GM23338 (cell line): ENCODE results near the gene APC. TPM values are rescaled to one million over a fixed set of nuclear protein-coding genes. Genes with fewer than 3 reads are reported as not detected.

Experiments
- ATAC-seq: fragments of 200-7000 bp; cut with Tn5 transposase; 3 replicates; pipeline ENCODE4 v1.9.1; 2020
- DNase-seq: peaks from one replicate; pipeline ENCODE4 v3.0.0-alpha.2; 2015; ENCODE audit warnings: low spot score
- H2AFZ ChIP-seq: fragments of 200-600 bp; sonication (generic); 2 replicates; pipeline ENCODE4 v1.8.0; 2016; ENCODE audit warnings: antibody characterized with exemption, mild to moderate bottlenecking, moderate library complexity
- H3F3A ChIP-seq: fragments of 200-600 bp; sonication (generic); replicated peaks from 2 replicates; pipeline ENCODE4 v1.8.0; 2017; ENCODE audit warnings: antibody characterized with exemption, mixed run types, low read depth
- H3K27ac ChIP-seq: fragments of 200-600 bp; sonication (generic); 2 replicates; pipeline ENCODE4 v1.6.1; 2016; ENCODE audit warnings: low read depth
- H3K27me3 ChIP-seq: fragments of 200-600 bp; sonication (generic); 2 replicates; pipeline ENCODE4 v1.8.0; 2016; ENCODE audit warnings: mild to moderate bottlenecking, mixed run types, moderate library complexity; ENCODE audit not compliant: insufficient read depth
- H3K36me3 ChIP-seq: fragments of 200-600 bp; sonication (generic); 2 replicates; pipeline ENCODE4 v1.8.0; 2016; ENCODE audit warnings: mild to moderate bottlenecking; ENCODE audit not compliant: insufficient read depth
- H3K4me1 ChIP-seq: fragments of 200-600 bp; sonication (generic); 2 replicates; pipeline ENCODE4 v1.8.0; 2016; ENCODE audit warnings: mild to moderate bottlenecking, moderate library complexity; ENCODE audit not compliant: insufficient read depth
- H3K4me2 ChIP-seq: fragments of 200-600 bp; sonication (generic); 2 replicates; pipeline ENCODE4 v1.7.1; 2017; ENCODE audit warnings: mixed run types
- H3K4me3 ChIP-seq: fragments of 200-600 bp; sonication (generic); 2 replicates; pipeline ENCODE4 v1.6.1; 2016; ENCODE audit warnings: mixed run types
- H3K79me2 ChIP-seq: fragments of 200-600 bp; sonication (generic); replicated peaks from 2 replicates; pipeline ENCODE4 v1.8.0; 2017; ENCODE audit warnings: mild to moderate bottlenecking; ENCODE audit not compliant: insufficient read depth
- H3K9me2 ChIP-seq: fragments of 200-600 bp; sonication (generic); 2 replicates; pipeline ENCODE4 v1.8.0; 2017; ENCODE audit not compliant: insufficient read depth
- H4K20me1 ChIP-seq: fragments of 200-600 bp; sonication (generic); replicated peaks from 2 replicates; pipeline ENCODE4 v1.8.0; 2017; ENCODE audit warnings: mild to moderate bottlenecking; ENCODE audit not compliant: insufficient read depth
- H3K27ac Mint-ChIP-seq: 2 replicates; pipeline ENCODE4 v1.8.0; 2020; ENCODE audit warnings: inconsistent platforms, mild to moderate bottlenecking, moderate library complexity, mixed read lengths
- H3K27me3 Mint-ChIP-seq: 3 replicates; pipeline ENCODE4 v1.8.0; 2022; ENCODE audit warnings: low read depth, mild to moderate bottlenecking, moderate library complexity, mixed read lengths, inconsistent platforms; ENCODE audit not compliant: insufficient read depth, poor library complexity
- H3K36me3 Mint-ChIP-seq: 3 replicates; pipeline ENCODE4 v1.8.0; 2021; ENCODE audit warnings: low read depth, mild to moderate bottlenecking, inconsistent platforms, moderate library complexity, mixed read lengths
- H3K4me1 Mint-ChIP-seq: 3 replicates; pipeline ENCODE4 v1.8.0; 2020; ENCODE audit warnings: mild to moderate bottlenecking, inconsistent platforms, mixed read lengths
- H3K4me3 Mint-ChIP-seq: 3 replicates; pipeline ENCODE4 v1.8.0; 2021; ENCODE audit warnings: moderate library complexity, mild to moderate bottlenecking, inconsistent platforms, mixed read lengths
- H3K9me3 Mint-ChIP-seq: 3 replicates; pipeline ENCODE4 v1.8.0; 2020; ENCODE audit warnings: moderate library complexity, mild to moderate bottlenecking, inconsistent platforms, mixed read lengths
- CREB1 ChIP-seq: fragments of 250-450 bp; sonication (Bioruptor Pico); IDR thresholded peaks from 2 replicates; pipeline ENCODE4 v1.5.0; 2020; ENCODE audit warnings: low read depth, mild to moderate bottlenecking, moderate library complexity
- EZH2phosphoT487 ChIP-seq: fragments of 200-600 bp; sonication (generic); IDR thresholded peaks from one replicate; pipeline ENCODE4 v1.8.1; 2018; ENCODE audit warnings: antibody characterized with exemption; ENCODE audit not compliant: unreplicated experiment
- POLR2AphosphoS5 ChIP-seq: IDR thresholded peaks from 2 replicates; pipeline ENCODE4 v1.6.1; 2016; ENCODE audit warnings: antibody characterized with exemption, low read depth
- STAT1 ChIP-seq: IDR thresholded peaks from one replicate; pipeline ENCODE4 v1.6.1; 2016; ENCODE audit warnings: antibody characterized with exemption; ENCODE audit not compliant: unreplicated experiment
- ZNF114 ChIP-seq: fragments of 250-450 bp; sonication (Bioruptor Pico); IDR thresholded peaks from 2 replicates; pipeline ENCODE4 v1.5.0; 2020; ENCODE audit warnings: mild to moderate bottlenecking, moderate library complexity
- ZNF331 ChIP-seq: fragments of 250-450 bp; sonication (Bioruptor Pico); IDR thresholded peaks from 2 replicates; pipeline ENCODE4 v1.5.0; 2020; ENCODE audit warnings: low read depth, mild to moderate bottlenecking, moderate library complexity
- polyA plus RNA-seq: library from polyadenylated mRNA; unstranded; fragments of >200 nt; fragmentation: Nextera tagmentation; extraction: Ambion mirVana; gene quantifications from 2 replicates; pipeline ENCODE4 v1.2.1, GENCODE V29; 2016
- total RNA-seq: library from RNA; depleted of rRNA; stranded (reverse); fragments of >200 nt; shearing (Covaris generic); gene quantifications from 2 replicates; pipeline ENCODE4 v1.2.3, GENCODE V29; 2014
- TF ChIP-seq, protein P1 (sequence below): IDR thresholded peaks from one replicate; pipeline ENCODE4 v1.6.1; 2018; ENCODE audit warnings: antibody characterized with exemption; ENCODE audit not compliant: unreplicated experiment
- TF ChIP-seq, protein P2 (sequence below): IDR thresholded peaks from 2 replicates; pipeline ENCODE4 v1.6.1; 2016; ENCODE audit warnings: antibody characterized with exemption
- TF ChIP-seq, protein P3 (sequence below): fragments of 250-450 bp; sonication (Bioruptor Pico); IDR thresholded peaks from 2 replicates; pipeline ENCODE4 v1.5.0; 2020; ENCODE audit warnings: mild to moderate bottlenecking, moderate library complexity

APC gene
- total and polyA plus RNA-seq, 2 experiments from 2014 or later, result 42.4 to 62.9 TPM

DNA sequence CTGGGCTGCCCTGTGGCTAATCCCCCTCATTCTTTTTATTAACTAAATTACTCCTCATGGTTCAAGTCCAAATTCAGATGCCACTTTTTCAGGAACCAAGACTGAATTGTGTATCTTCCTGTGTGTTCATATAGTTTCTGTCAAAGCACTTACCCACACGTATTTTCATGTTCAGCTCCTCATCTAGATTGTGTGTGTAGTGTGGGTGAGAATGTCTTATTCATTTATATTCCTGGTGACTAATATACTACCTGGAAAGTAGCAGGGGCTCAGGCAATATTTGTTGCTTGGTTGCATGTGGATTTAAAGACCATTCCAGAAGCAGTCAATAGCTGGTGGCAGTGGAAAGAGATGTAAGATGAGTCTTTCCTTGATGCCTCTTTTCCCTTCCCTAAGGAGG, 74.9 kb downstream of the APC start (continued):
- no peak for TF ChIP-seq ZNF331
- TF ChIP-seq POLR2AphosphoS5, result no peak
- no peak for TF ChIP-seq STAT1
- no peak for TF ChIP-seq ZNF114 (CRISPR knock-in tag)
- TF ChIP-seq CREB1, result no peak
- TF ChIP-seq, protein P1, sequence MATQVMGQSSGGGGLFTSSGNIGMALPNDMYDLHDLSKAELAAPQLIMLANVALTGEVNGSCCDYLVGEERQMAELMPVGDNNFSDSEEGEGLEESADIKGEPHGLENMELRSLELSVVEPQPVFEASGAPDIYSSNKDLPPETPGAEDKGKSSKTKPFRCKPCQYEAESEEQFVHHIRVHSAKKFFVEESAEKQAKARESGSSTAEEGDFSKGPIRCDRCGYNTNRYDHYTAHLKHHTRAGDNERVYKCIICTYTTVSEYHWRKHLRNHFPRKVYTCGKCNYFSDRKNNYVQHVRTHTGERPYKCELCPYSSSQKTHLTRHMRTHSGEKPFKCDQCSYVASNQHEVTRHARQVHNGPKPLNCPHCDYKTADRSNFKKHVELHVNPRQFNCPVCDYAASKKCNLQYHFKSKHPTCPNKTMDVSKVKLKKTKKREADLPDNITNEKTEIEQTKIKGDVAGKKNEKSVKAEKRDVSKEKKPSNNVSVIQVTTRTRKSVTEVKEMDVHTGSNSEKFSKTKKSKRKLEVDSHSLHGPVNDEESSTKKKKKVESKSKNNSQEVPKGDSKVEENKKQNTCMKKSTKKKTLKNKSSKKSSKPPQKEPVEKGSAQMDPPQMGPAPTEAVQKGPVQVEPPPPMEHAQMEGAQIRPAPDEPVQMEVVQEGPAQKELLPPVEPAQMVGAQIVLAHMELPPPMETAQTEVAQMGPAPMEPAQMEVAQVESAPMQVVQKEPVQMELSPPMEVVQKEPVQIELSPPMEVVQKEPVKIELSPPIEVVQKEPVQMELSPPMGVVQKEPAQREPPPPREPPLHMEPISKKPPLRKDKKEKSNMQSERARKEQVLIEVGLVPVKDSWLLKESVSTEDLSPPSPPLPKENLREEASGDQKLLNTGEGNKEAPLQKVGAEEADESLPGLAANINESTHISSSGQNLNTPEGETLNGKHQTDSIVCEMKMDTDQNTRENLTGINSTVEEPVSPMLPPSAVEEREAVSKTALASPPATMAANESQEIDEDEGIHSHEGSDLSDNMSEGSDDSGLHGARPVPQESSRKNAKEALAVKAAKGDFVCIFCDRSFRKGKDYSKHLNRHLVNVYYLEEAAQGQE, result no peak
- TF ChIP-seq, protein P2, sequence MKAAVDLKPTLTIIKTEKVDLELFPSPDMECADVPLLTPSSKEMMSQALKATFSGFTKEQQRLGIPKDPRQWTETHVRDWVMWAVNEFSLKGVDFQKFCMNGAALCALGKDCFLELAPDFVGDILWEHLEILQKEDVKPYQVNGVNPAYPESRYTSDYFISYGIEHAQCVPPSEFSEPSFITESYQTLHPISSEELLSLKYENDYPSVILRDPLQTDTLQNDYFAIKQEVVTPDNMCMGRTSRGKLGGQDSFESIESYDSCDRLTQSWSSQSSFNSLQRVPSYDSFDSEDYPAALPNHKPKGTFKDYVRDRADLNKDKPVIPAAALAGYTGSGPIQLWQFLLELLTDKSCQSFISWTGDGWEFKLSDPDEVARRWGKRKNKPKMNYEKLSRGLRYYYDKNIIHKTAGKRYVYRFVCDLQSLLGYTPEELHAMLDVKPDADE, result no peak

DNA sequence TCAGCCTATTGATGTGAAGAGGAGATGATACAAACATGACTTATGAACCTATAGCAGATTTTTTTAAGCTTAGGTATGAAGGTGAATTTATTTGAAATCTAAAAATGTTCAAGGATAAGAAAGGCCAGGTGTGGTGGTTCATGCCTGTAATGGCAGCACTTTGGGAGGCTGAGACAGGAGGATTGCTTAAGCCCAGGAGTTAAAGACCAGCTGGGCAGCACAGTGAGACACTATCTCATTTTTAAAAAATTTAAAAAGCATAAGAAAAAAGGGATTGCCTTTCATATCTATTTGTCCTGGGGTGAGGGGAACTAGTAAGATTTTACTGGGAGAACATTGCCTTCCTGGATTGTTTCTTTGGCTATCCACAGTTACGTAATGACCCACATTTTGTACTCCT, 82.6 kb downstream of the APC start:
- H2AFZ ChIP-seq, result no peak overlapping the region
- H3K4me3 ChIP-seq, result no peak overlapping the region
- H3K4me2 ChIP-seq, result no peak overlapping the region
- TF ChIP-seq EZH2phosphoT487, result no peak
- Mint-ChIP-seq H3K36me3 (peaks cover 52% of the 10 kb centered on the region), H3K4me3 (no peak overlapping the region), H3K9me3 (no peaks in the 10 kb centered on the region), H3K27me3 (no peaks in the 10 kb centered on the region), H3K27ac (no peak overlapping the region), H3K4me1 (peaks cover 27% of the 10 kb centered on the region)
- DNase-seq, result no peak
- no peaks in the 10 kb centered on the region for H3F3A ChIP-seq
- H3K4me1 ChIP-seq, result peaks cover 15% of the 10 kb centered on the region
- no peaks in the 10 kb centered on the region for H4K20me1 ChIP-seq
- peaks cover 7% of the 10 kb centered on the region; the same call in 1 of the 2 replicates for H3K36me3 ChIP-seq
- no peak overlapping the region for H3K27ac ChIP-seq
- no peaks in the 10 kb centered on the region for H3K9me2 ChIP-seq
- no peaks in the 10 kb centered on the region for H3K79me2 ChIP-seq
- ATAC-seq, result no peak
- H3K27me3 ChIP-seq, result no peaks in the 10 kb centered on the region

DNA sequence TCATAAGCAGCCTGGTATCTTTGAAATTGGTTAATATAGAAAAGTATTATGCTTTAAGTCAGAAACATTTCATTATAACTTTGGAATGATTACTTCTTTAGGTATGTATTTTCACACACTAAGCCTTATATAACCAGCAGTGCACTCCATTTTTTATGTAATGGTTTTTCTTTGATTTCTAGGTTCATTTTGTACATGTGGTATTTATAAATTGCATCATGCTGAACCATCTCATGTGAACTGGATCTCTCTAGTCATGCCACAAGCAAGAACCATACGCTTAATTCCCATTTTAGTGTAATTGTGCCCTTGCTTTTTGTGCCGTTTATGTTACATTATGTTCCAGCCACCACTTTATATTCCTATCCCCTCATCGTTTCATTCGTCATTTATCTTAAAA, 84.8 kb downstream of the APC start:
- H3K9me3 Mint-ChIP-seq, result no peaks in the 10 kb centered on the region
- DNase-seq (no peak), ATAC-seq (no peak)
- no peak overlapping the region for H3K4me3 Mint-ChIP-seq
- Histone ChIP-seq H3K4me1 (peaks cover 22% of the 10 kb centered on the region), H4K20me1 (no peaks in the 10 kb centered on the region), H3K27ac (no peak overlapping the region), H2AFZ (no peak overlapping the region), H3K4me3 (no peak overlapping the region), H3K4me2 (no peak overlapping the region), H3K9me2 (no peaks in the 10 kb centered on the region), H3K79me2 (no peaks in the 10 kb centered on the region), H3F3A (no peaks in the 10 kb centered on the region), H3K36me3 (0 out of 2 replicates have a peak, but pooled peaks cover 7% of the 10 kb centered on the region), H3K27me3 (no peaks in the 10 kb centered on the region)
- H3K36me3 Mint-ChIP-seq, result peaks cover 42% of the 10 kb centered on the region
- H3K4me1 Mint-ChIP-seq, result peaks cover 39% of the 10 kb centered on the region
- H3K27me3 Mint-ChIP-seq, result no peaks in the 10 kb centered on the region
- H3K27ac Mint-ChIP-seq, result peak overlapping the region; percentile 76
- no peak for TF ChIP-seq ZNF331
- TF ChIP-seq, protein P2, result no peak
- TF ChIP-seq, protein P3, sequence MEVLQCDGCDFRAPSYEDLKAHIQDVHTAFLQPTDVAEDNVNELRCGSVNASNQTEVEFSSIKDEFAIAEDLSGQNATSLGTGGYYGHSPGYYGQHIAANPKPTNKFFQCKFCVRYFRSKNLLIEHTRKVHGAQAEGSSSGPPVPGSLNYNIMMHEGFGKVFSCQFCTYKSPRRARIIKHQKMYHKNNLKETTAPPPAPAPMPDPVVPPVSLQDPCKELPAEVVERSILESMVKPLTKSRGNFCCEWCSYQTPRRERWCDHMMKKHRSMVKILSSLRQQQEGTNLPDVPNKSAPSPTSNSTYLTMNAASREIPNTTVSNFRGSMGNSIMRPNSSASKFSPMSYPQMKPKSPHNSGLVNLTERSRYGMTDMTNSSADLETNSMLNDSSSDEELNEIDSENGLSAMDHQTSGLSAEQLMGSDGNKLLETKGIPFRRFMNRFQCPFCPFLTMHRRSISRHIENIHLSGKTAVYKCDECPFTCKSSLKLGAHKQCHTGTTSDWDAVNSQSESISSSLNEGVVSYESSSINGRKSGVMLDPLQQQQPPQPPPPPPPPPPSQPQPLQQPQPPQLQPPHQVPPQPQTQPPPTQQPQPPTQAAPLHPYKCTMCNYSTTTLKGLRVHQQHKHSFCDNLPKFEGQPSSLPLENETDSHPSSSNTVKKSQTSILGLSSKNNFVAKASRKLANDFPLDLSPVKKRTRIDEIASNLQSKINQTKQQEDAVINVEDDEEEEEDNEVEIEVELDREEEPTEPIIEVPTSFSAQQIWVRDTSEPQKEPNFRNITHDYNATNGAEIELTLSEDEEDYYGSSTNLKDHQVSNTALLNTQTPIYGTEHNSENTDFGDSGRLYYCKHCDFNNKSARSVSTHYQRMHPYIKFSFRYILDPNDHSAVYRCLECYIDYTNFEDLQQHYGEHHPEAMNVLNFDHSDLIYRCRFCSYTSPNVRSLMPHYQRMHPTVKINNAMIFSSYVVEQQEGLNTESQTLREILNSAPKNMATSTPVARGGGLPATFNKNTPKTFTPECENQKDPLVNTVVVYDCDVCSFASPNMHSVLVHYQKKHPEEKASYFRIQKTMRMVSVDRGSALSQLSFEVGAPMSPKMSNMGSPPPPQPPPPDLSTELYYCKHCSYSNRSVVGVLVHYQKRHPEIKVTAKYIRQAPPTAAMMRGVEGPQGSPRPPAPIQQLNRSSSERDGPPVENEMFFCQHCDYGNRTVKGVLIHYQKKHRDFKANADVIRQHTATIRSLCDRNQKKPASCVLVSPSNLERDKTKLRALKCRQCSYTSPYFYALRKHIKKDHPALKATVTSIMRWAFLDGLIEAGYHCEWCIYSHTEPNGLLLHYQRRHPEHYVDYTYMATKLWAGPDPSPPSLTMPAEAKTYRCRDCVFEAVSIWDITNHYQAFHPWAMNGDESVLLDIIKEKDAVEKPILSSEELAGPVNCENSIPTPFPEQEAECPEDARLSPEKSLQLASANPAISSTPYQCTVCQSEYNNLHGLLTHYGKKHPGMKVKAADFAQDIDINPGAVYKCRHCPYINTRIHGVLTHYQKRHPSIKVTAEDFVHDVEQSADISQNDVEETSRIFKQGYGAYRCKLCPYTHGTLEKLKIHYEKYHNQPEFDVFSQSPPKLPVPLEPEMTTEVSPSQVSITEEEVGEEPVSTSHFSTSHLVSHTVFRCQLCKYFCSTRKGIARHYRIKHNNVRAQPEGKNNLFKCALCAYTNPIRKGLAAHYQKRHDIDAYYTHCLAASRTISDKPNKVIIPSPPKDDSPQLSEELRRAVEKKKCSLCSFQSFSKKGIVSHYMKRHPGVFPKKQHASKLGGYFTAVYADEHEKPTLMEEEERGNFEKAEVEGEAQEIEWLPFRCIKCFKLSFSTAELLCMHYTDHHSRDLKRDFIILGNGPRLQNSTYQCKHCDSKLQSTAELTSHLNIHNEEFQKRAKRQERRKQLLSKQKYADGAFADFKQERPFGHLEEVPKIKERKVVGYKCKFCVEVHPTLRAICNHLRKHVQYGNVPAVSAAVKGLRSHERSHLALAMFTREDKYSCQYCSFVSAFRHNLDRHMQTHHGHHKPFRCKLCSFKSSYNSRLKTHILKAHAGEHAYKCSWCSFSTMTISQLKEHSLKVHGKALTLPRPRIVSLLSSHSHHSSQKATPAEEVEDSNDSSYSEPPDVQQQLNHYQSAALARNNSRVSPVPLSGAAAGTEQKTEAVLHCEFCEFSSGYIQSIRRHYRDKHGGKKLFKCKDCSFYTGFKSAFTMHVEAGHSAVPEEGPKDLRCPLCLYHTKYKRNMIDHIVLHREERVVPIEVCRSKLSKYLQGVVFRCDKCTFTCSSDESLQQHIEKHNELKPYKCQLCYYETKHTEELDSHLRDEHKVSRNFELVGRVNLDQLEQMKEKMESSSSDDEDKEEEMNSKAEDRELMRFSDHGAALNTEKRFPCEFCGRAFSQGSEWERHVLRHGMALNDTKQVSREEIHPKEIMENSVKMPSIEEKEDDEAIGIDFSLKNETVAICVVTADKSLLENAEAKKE (CRISPR knock-in tag), result no peak
- TF ChIP-seq CREB1, result no peak
